Amniotic stem cell (primary cell): ENCODE data around the gene KIF9.
"Not testable (repeated sequence)": the region's sequence is repeated elsewhere in the genome, so short reads cannot be mapped to it uniquely, and the experiment has no call there.

Experiments
- DNase-seq: peaks from one replicate; lab custom pipeline; 2025; lab: John Stamatoyannopoulos, UW

The KIF9 gene

GRCh38 chr3:47294392-47294791 is 11.8 kb upstream of the KIF9 start:
- DNase-seq, result no peak

GRCh38 chr3:47293822-47294221 is 11.2 kb upstream of the KIF9 start:
- no peak for DNase-seq

GRCh38 chr3:47291754-47292420 is 9.3 kb upstream of the KIF9 start:
- not testable (repeated sequence) for DNase-seq

GRCh38 chr3:47291158-47291753 is 8.7 kb upstream of the KIF9 start:
- no peak for DNase-seq

- no peak for DNase-seq
These were observed 6.6 kb upstream of the KIF9 start for GRCh38 chr3:47288966-47289910.

GRCh38 chr3:47283591-47284364 is 1.2 kb upstream of the KIF9 start:
- no peak for DNase-seq

GRCh38 chr3:47283193-47283537 is 566 bp upstream of the KIF9 start:
- no peak for DNase-seq

GRCh38 chr3:47280519-47280918 is 2.1 kb downstream of the KIF9 start:
- no peak for DNase-seq

GRCh38 chr3:47276558-47276957 is 6.0 kb downstream of the KIF9 start:
- no peak for DNase-seq

- DNase-seq, result no peak
These were observed 7.9 kb downstream of the KIF9 start for GRCh38 chr3:47274652-47275051.

- DNase-seq, result no peak
These were observed 9.0 kb downstream of the KIF9 start for GRCh38 chr3:47273564-47273963.

- DNase-seq, result no peak
These were observed 12.1 kb downstream of the KIF9 start for GRCh38 chr3:47270526-47270925.

GRCh38 chr3:47267490-47267824 is 15.1 kb downstream of the KIF9 start:
- no peak for DNase-seq

GRCh38 chr3:47266709-47267489 is 15.7 kb downstream of the KIF9 start:
- DNase-seq, result no peak

GRCh38 chr3:47265725-47266428 is 16.7 kb downstream of the KIF9 start:
- no peak for DNase-seq

- no peak for DNase-seq
These were observed 17.6 kb downstream of the KIF9 start for GRCh38 chr3:47265008-47265407.

GRCh38 chr3:47261301-47261700 is 21.3 kb downstream of the KIF9 start:
- DNase-seq, result no peak

- no peak for DNase-seq
These were observed 22.0 kb downstream of the KIF9 start for GRCh38 chr3:47260605-47261004.

GRCh38 chr3:47259114-47259513 is 23.5 kb downstream of the KIF9 start:
- DNase-seq, result no peak

GRCh38 chr3:47256331-47256730 is 26.3 kb downstream of the KIF9 start:
- DNase-seq, result not testable (repeated sequence)

- DNase-seq, result no peak
These were observed 30.9 kb downstream of the KIF9 start for GRCh38 chr3:47251689-47252088.
